PC-3 (cell line): Measurements from ENCODE around the gene CALCOCO2. TPM values are rescaled to one million over a fixed set of nuclear protein-coding genes. Genes with fewer than 3 reads are reported as not detected.
A peak's percentile ranks its signal among the peaks of the same experiment; 100 is the strongest.

ENCODE experiments used
- ATAC-seq: fragments of 200-7000 bp; cut with Tn5 transposase; 2 replicates; pipeline ENCODE4 v1.9.1; 2020; ENCODE audit warnings: mild to moderate bottlenecking, moderate library complexity
- Bru-seq: library from RNA; stranded (reverse); fragments of 400-500 nt; gene quantifications from one replicate; lab custom pipeline; 2021; lab: Mats Ljungman, UMichigan
- BruChase-seq, 2 experiments: library from RNA; stranded (reverse); fragments of 400-500 nt; gene quantifications; one replicate each; lab custom pipeline; 2021; lab: Mats Ljungman, UMichigan
- BruUV-seq: library from RNA; stranded (reverse); fragments of 400-500 nt; replicated peaks from 2 replicates; lab custom pipeline; 2021; lab: Mats Ljungman, UMichigan
- CTCF ChIA-PET: fragments of 300-600 bp; sonication (Branson Sonifier 250); formaldehyde crosslinking; loops from one replicate; lab custom pipeline; 2022; ENCODE audit warnings: antibody characterized with exemption; lab: Charles Lee
- POLR2A ChIA-PET: fragments of 300-600 bp; sonication (Branson Sonifier 250); formaldehyde crosslinking; loops from one replicate; lab custom pipeline; 2022; ENCODE audit warnings: antibody characterized with exemption; ENCODE audit not compliant: unreplicated experiment; lab: Charles Lee
- DNase-seq: peaks from one replicate; pipeline ENCODE4 v3.0.0-alpha.2; 2015
- H2AFZ ChIP-seq: fragments of 300-600 bp; sonication (generic); 2 replicates; pipeline ENCODE4 v1.6.0; 2016; ENCODE audit warnings: antibody characterized with exemption, low read length
- H3F3A ChIP-seq: fragments of 300-600 bp; sonication (generic); one replicate; pipeline ENCODE4 v1.6.0; 2017; ENCODE audit warnings: antibody characterized with exemption, low read length, control low read depth, mild to moderate bottlenecking; ENCODE audit not compliant: unreplicated experiment
- H3K27ac ChIP-seq: fragments of 300-600 bp; sonication (generic); 2 replicates; pipeline ENCODE4 v1.5.1; 2016; ENCODE audit warnings: mild to moderate bottlenecking, low read length
- H3K27me3 ChIP-seq: fragments of 300-600 bp; sonication (generic); 2 replicates; pipeline ENCODE4 v1.6.1; 2016; ENCODE audit warnings: low read length, mixed read lengths
- H3K36me3 ChIP-seq: fragments of 300-600 bp; sonication (generic); 2 replicates; pipeline ENCODE4 v1.6.1; 2016; ENCODE audit warnings: low read depth, mixed run types, low read length, mixed read lengths
- H3K4me1 ChIP-seq: fragments of 300-600 bp; sonication (generic); 2 replicates; pipeline ENCODE4 v1.5.1; 2016; ENCODE audit warnings: low read length; ENCODE audit not compliant: insufficient read depth
- H3K4me2 ChIP-seq: fragments of 300-600 bp; sonication (generic); 2 replicates; pipeline ENCODE4 v1.6.0; 2016; ENCODE audit warnings: low read length
- H3K4me3 ChIP-seq: fragments of 300-600 bp; sonication (generic); 2 replicates; pipeline ENCODE4 v1.5.1; 2016; ENCODE audit warnings: mild to moderate bottlenecking, low read length, mixed read lengths
- H3K79me2 ChIP-seq: fragments of 300-600 bp; sonication (generic); 2 replicates; pipeline ENCODE4 v1.6.1; 2017; ENCODE audit warnings: low read length, mixed read lengths
- H3K9ac ChIP-seq: fragments of 300-600 bp; sonication (generic); 2 replicates; pipeline ENCODE4 v1.6.0; 2016; ENCODE audit warnings: mild to moderate bottlenecking, low read length
- H3K9me2 ChIP-seq: fragments of 300-600 bp; sonication (generic); replicated peaks from 2 replicates; pipeline ENCODE4 v1.6.1; 2016; ENCODE audit warnings: mixed run types, low read length, mixed read lengths
- H3K9me3 ChIP-seq: fragments of 300-600 bp; sonication (generic); 2 replicates; pipeline ENCODE4 v1.6.1; 2016; ENCODE audit warnings: low read length, mixed read lengths
- H4K20me1 ChIP-seq: fragments of 300-600 bp; sonication (generic); 2 replicates; pipeline ENCODE4 v1.6.1; 2016; ENCODE audit warnings: low read length, mixed read lengths
- EZH2 ChIP-seq: fragments of 300-600 bp; sonication (generic); IDR thresholded peaks from one replicate; pipeline ENCODE4 v1.6.1; 2017; ENCODE audit warnings: antibody characterized with exemption, mild to moderate bottlenecking, low read length; ENCODE audit not compliant: unreplicated experiment
- EZH2phosphoT487 ChIP-seq: fragments of 300-600 bp; sonication (generic); IDR thresholded peaks from 2 replicates; pipeline ENCODE4 v1.6.1; 2018; ENCODE audit warnings: mild to moderate bottlenecking, antibody characterized with exemption, low read length, borderline replicate concordance
- intact Hi-C: fragments of 100-400 bp; cut with micrococcal nuclease; formaldehyde crosslinking; loops from 2 replicates; pipeline ENCODE4 v1.9.0; 2023
- long read RNA-seq: library from polyadenylated mRNA; unstranded; transcript quantifications from one replicate; pipeline ENCODE4 v2.0.0, GENCODE V29; 2021; ENCODE audit not compliant: unreplicated experiment
- total RNA-seq: library from RNA; depleted of rRNA; stranded (reverse); fragments of >200 nt; gene quantifications from 2 replicates; pipeline ENCODE4 v1.2.3, GENCODE V29; 2014; rRNA removed
- TF ChIP-seq, protein P1 (sequence below): fragments of 300-600 bp; sonication (generic); conservative IDR thresholded peaks from 2 replicates; pipeline ENCODE4 v1.5.1; 2017; ENCODE audit warnings: antibody characterized with exemption, low read depth, mild to moderate bottlenecking, low read length

CALCOCO2 gene, protein sequence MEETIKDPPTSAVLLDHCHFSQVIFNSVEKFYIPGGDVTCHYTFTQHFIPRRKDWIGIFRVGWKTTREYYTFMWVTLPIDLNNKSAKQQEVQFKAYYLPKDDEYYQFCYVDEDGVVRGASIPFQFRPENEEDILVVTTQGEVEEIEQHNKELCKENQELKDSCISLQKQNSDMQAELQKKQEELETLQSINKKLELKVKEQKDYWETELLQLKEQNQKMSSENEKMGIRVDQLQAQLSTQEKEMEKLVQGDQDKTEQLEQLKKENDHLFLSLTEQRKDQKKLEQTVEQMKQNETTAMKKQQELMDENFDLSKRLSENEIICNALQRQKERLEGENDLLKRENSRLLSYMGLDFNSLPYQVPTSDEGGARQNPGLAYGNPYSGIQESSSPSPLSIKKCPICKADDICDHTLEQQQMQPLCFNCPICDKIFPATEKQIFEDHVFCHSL
- total RNA-seq (47.2 and 49.4 TPM in 2 replicates), Bru-seq, nascent RNA (percentile 88 among the genes with signal in this experiment), BruChase-seq, experiment 1, labeled RNA remaining after a 6-hour chase (percentile 94 among the genes with signal in this experiment), BruChase-seq, experiment 2, labeled RNA remaining after a 2-hour chase (percentile 92 among the genes with signal in this experiment)
- long read RNA-seq, transcript CALCOCO2-201 (13 exons, 3,682 nt), result major isoform, 132 of 193 reads
- long read RNA-seq, partial matches to known transcripts, result 27 of 193 reads
- long read RNA-seq, other reads (novel, unspliced or antisense), result 32 of 193 reads

DNA sequence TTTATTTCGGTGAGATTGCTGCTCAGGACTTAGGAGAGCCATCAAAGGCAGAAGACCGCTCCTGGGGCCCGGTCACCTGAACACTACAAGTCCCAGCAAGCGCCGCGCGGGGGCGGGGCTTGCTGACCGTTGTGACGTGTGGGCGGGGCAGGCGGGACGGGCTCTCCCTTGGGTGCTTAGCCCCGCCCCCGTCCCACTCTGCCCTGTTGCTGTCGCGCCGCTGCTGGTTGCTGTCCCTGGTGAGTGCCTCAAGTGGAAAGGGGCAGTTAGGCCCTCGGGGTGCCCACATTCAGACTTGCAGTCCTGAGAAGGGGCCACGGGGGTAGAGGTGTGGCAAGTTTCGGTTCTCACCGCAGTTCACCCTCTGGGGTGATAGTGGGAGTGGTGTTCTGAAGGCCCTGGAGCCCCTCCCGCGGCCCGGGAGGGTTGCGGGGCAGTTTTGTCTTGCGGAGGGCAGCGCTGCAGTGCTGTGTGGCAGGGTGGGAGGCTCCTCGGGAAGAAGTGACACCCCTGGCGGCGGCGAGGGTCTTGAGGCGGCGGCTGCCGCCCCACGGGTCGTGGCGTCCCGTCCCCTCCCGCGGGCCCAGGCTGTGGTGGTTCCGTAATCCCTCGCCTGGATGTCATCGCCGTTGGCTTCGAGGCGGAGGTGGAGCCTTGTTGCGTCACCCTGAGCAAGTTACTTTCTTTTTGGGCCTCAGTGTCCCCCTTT is at the start of gene CALCOCO2:
Gene CALCOCO2 (plus strand): TSS at position 196 of the 709 bp plus-strand sequence. CDS start 10,673 bp downstream, outside the sequence.
- ChIA-PET CTCF (no interaction called here), POLR2A (no interaction called here)
- Histone ChIP-seq H3K9ac (peak within 1 kb of the TSS; percentile 82), H3F3A (peaks cover 3% of the 10 kb centered on the region), H3K79me2 (peaks cover 48% of the 10 kb centered on the region), H3K4me2 (peak within 1 kb of the TSS; percentile 95), H2AFZ (peak within 1 kb of the TSS; percentile 83), H3K4me3 (peak within 1 kb of the TSS; percentile 83), H3K27me3 (no peaks in the 10 kb centered on the region), H3K4me1 (peaks cover 37% of the 10 kb centered on the region), H3K9me3 (no peaks in the 10 kb centered on the region), H3K36me3 (no peaks in the 10 kb centered on the region; the same call in 1 of the 2 replicates), H3K27ac (peak within 1 kb of the TSS; percentile 12; the same call in 1 of the 2 replicates), H4K20me1 (no peaks in the 10 kb centered on the region), H3K9me2 (no peaks in the 10 kb centered on the region)
- no peak for TF ChIP-seq EZH2
- TF ChIP-seq, protein P1, sequence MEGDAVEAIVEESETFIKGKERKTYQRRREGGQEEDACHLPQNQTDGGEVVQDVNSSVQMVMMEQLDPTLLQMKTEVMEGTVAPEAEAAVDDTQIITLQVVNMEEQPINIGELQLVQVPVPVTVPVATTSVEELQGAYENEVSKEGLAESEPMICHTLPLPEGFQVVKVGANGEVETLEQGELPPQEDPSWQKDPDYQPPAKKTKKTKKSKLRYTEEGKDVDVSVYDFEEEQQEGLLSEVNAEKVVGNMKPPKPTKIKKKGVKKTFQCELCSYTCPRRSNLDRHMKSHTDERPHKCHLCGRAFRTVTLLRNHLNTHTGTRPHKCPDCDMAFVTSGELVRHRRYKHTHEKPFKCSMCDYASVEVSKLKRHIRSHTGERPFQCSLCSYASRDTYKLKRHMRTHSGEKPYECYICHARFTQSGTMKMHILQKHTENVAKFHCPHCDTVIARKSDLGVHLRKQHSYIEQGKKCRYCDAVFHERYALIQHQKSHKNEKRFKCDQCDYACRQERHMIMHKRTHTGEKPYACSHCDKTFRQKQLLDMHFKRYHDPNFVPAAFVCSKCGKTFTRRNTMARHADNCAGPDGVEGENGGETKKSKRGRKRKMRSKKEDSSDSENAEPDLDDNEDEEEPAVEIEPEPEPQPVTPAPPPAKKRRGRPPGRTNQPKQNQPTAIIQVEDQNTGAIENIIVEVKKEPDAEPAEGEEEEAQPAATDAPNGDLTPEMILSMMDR, result peak; percentile 24; the same call in 1 of the 2 replicates
- peak; percentile 99 for DNase-seq
- ATAC-seq, result peak; percentile 95
- TSS peak; percentile 54 for BruUV-seq
- intact Hi-C loops, result no loop called here

DNA sequence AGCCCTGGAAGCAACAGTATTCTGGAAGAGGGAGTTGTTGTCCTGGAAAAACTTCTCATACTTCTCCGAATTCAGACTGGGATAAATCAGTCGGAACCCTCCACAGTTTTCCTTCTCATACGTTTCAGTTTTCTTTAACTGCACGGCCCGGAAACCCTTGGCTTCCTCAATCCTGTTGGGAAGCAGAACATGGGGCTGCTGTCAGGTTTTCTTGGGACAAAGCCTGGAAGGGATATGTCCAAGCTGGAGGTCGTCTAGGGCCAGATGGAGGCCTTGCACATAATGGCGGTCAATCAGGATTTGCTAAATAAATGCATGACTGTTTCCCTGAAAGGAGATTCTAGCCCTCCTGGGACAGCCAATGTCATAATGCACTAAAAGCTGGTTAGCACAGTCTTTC is 43.0 kb upstream of the CALCOCO2 start:
- no peaks in the 10 kb centered on the region for H3K27me3 ChIP-seq
- DNase-seq (no peak), ATAC-seq (no peak)
- H3K9me2 ChIP-seq, result no peaks in the 10 kb centered on the region
- ChIA-PET CTCF (interaction anchor here (0.6 kb wide), 1 partner anchor 109 kb away, joined by 3 read pairs; no protein-coding TSS in a partner anchor), POLR2A (interaction anchor here (0.7 kb wide), 1 partner anchor 112 kb away, joined by 4 read pairs; no protein-coding TSS in a partner anchor)
- no peak overlapping the region for H3K27ac ChIP-seq
- H3K9ac ChIP-seq, result no peak overlapping the region
- H4K20me1 ChIP-seq, result no peaks in the 10 kb centered on the region
- no peak overlapping the region for H3K4me2 ChIP-seq
- intact Hi-C loops, result no loop called here
- no peaks in the 10 kb centered on the region for H3F3A ChIP-seq
- H3K4me1 ChIP-seq, result peaks cover 19% of the 10 kb centered on the region
- no peak for TF ChIP-seq EZH2
- no peak overlapping the region for H3K4me3 ChIP-seq
- BruUV-seq, result no TSS peak
- H3K9me3 ChIP-seq, result no peaks in the 10 kb centered on the region
- no peaks in the 10 kb centered on the region for H3K79me2 ChIP-seq
- no peak overlapping the region for H2AFZ ChIP-seq
- H3K36me3 ChIP-seq, result no peaks in the 10 kb centered on the region

DNA sequence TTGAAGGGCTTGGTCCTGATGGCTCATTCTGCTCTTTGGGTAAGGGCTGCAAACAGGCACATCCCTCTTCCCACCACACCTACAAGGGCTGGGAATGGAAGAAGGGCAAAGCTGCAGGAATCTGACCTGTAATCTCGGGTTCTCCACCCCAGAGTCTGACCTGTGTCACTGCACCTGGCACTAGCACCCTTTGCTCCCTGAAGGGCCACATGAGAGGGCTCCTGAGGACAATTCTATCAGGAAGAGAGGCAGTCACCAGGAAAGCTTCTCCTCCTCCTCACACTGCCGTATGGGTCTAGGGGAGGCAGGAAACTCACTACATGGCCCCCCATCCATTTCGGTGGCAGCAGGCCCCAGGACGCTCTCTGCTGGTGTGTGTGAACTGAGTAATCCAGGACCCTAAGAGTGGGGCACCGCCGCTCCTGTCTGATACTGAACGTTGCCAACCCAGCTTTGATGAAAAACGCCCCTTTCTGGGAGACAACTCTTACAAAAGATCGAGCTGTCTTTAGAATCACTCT is 40.2 kb upstream of the CALCOCO2 start:
- Histone ChIP-seq H3K9ac (no peak overlapping the region), H3K4me3 (no peak overlapping the region; the same call in 1 of the 2 replicates), H3K27ac (no peak overlapping the region), H3K4me1 (peaks cover 25% of the 10 kb centered on the region), H2AFZ (peak overlapping the region; percentile 91), H3K4me2 (peak overlapping the region; percentile 68), H3F3A (no peaks in the 10 kb centered on the region), H3K27me3 (no peaks in the 10 kb centered on the region), H3K9me3 (no peaks in the 10 kb centered on the region), H3K9me2 (no peaks in the 10 kb centered on the region), H3K79me2 (no peaks in the 10 kb centered on the region), H3K36me3 (no peaks in the 10 kb centered on the region), H4K20me1 (no peaks in the 10 kb centered on the region)
- intact Hi-C loops, result loop anchor here (1.0 to 5.0 kb wide), 6 partner anchors 30 to 119 kb away; no protein-coding TSS in a partner anchor
- DNase-seq (no peak), ATAC-seq (peak; percentile 28)
- TSS peak; percentile 17 for BruUV-seq
- TF ChIP-seq, protein P1, result no peak
- TF ChIP-seq EZH2 (no peak), EZH2phosphoT487 (no peak)
- CTCF ChIA-PET, result interaction anchor here (0.6 to 2.3 kb wide), 16 partner anchors 13 to 219 kb away, joined by 3 to 76 read pairs (median 6); partner anchors contain the start of genes HOXB13, PRAC1 and PRAC2
- POLR2A ChIA-PET, result interaction anchor here (0.6 to 1.1 kb wide), 4 partner anchors 62 to 193 kb away, joined by 3 to 22 read pairs (median 4); partner anchors contain the start of gene HOXB13
